Fibroblast of villous mesenchyme (primary cell): ENCODE data around the gene RASSF5. TPM values are rescaled to one million over a fixed set of nuclear protein-coding genes. Genes with fewer than 3 reads are reported as not detected.

Source experiments
- DNase-seq: peaks from one replicate; pipeline ENCODE4 v3.0.0-alpha.2; 2010; ENCODE audit warnings: low read depth
- H3K4me3 ChIP-seq: 2 replicates; pipeline ENCODE4 v1.5.1; 2011; ENCODE audit warnings: low read depth, mild to moderate bottlenecking, low read length
- total RNA-seq: library from RNA; depleted of rRNA; stranded (reverse); fragments of >200 nt; gene quantifications from 2 replicates; pipeline ENCODE4 v1.2.3, GENCODE V29; 2012
- TF ChIP-seq, protein P1 (sequence below): IDR thresholded peaks from 2 replicates; pipeline ENCODE4 v1.5.1; 2012; ENCODE audit warnings: low read depth, mild to moderate bottlenecking, low read length; ENCODE audit not compliant: insufficient read depth

RASSF5 gene
- total RNA-seq, 1 donor = 0.86 TPM

DNA sequence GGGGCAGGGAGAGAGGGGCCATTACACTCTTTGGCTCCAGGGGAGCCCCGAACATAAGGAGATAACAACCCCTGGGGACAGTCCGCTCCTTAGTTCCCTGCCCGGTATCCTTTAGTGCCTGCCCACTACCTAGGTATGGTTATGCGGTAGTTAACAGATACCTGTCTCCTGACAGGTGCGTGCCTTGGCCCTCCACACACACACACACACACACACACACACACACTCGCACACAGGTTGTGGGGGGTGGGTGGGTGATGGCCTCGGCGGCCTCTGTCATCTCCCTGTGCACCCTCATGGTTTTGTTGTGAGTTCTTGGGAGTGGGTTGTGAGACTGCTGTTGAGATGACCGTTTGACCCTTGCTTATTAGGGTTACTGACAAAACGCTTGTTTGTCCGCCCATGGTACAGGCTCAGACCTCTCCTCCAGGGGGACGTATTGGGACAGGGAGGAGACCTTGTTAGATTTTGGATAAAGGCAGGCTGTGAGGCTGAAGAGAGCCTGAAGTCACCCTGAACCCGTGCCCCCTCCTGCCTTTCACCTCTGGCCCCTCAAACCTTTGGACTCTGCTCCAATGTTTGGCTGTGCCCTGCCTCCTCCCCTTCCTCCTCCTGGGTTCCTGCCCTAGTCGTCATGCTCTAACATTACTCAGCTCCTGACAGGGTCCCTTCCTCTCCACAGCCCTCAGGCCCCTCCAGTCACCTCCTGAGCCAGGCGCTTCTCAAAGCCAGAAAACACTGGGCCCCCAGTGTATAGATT is 979 bp downstream of the RASSF5 start:
- peak overlapping the region; percentile 60 for H3K4me3 ChIP-seq
- no peak for DNase-seq
- TF ChIP-seq, protein P1, sequence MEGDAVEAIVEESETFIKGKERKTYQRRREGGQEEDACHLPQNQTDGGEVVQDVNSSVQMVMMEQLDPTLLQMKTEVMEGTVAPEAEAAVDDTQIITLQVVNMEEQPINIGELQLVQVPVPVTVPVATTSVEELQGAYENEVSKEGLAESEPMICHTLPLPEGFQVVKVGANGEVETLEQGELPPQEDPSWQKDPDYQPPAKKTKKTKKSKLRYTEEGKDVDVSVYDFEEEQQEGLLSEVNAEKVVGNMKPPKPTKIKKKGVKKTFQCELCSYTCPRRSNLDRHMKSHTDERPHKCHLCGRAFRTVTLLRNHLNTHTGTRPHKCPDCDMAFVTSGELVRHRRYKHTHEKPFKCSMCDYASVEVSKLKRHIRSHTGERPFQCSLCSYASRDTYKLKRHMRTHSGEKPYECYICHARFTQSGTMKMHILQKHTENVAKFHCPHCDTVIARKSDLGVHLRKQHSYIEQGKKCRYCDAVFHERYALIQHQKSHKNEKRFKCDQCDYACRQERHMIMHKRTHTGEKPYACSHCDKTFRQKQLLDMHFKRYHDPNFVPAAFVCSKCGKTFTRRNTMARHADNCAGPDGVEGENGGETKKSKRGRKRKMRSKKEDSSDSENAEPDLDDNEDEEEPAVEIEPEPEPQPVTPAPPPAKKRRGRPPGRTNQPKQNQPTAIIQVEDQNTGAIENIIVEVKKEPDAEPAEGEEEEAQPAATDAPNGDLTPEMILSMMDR = no peak

DNA sequence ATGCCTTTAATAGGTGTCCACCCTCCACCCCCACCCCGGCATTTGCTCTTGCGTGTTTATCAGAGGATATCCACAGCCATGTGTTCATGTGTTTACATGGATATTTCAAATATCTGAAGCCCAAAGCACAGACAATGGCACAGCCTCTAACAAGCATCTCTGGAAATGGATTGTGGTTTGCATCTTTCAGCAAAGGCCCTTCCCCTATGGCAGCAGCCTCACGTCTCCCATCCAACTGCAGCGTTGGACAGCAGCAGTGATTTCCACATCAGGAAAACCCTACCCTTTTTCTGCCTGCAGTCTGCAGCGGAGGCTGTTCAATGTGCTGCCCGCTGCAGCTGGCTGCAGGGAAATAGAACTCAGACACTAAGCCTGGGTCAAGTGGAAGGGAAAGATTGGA is 1.6 kb downstream of the RASSF5 start:
- TF ChIP-seq, protein P1 = no peak
- peak; percentile 72 for DNase-seq
- H3K4me3 ChIP-seq = no peak overlapping the region

DNA sequence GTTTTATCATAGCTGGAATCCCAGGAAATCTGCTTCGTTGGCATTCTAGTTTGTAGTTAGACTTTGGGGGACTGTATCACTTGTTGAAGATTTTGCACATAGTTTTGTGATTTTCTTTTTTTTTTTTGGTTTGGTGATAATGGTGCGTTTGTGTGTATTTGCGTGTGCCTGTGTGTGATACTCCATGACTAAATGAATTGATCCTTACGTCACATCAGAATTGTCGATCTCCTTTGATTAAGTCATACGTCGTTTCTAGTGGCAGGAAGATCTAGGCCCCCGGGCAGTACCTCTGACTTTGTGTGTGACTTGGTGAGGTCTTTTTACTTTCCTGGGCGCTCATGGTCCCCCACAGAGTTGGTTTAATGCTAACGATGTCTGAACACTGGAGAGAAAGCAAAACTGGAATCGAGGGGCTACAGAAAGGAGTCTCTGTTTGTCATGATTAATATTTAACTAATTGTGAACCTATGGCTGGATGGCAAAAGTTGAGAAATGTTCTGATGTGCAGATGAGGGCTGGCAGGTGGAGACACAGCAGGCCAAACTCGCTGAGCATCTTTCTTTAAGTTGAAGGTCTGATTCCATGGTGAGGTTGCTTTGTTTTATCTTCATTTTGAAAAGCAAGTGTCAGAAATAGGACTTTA is 2.4 kb downstream of the RASSF5 start:
- TF ChIP-seq, protein P1 = no peak
- H3K4me3 ChIP-seq = no peak overlapping the region
- DNase-seq = no peak

- TF ChIP-seq, protein P1 = no peak
- no peak overlapping the region for H3K4me3 ChIP-seq
- DNase-seq = no peak
Measured at GRCh38 chr1:206510371-206510770, 3.0 kb downstream of the RASSF5 start.

DNA sequence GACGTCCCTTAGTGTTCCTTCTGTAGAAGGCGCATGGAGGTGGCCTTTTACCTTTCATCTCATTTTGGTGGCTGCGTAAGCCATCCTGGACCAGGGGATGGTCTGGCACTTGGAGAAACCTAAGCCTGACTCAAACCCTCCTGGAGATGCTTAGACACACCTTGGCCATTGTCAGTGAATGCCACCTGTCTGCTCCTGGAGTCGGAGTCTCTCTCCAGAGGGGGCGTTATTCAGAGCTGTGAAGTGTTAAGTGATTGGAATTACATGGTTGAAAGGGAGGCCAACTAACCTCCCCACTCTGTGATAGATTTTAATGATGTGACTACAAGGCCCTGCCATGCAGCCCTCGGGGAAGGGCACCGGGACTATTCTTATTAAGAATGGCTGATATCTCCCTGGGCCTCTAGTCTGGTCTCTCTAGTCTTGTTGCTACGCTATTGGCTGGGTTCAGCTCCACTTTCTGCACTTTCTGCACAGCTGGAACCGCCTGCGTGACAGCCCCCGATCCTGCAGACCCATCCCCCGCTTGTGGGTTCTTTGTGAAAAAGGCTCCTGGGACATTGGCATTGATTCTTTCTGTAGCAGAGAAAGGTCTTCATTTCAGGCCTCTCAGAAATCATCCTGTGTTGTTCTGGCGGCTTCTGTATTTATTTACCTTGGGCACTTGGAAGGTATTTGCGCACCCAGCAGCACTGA is 4.2 kb downstream of the RASSF5 start:
- H3K4me3 ChIP-seq = no peak overlapping the region
- no peak for DNase-seq
- TF ChIP-seq, protein P1 = no peak

GRCh38 chr1:206512058-206512850 is 4.9 kb downstream of the RASSF5 start:
- no peak for DNase-seq
- no peak overlapping the region for H3K4me3 ChIP-seq
- TF ChIP-seq, protein P1 = no peak
